HL-60 (cell line): Measurements from ENCODE around the gene MYOG.
A peak's percentile ranks its signal among the peaks of the same experiment; 100 is the strongest.

Experiments
- DNase-seq, 2 experiments: peaks; one replicate each; pipeline ENCODE4 v3.0.0-alpha.2; 2010 to 2020; ENCODE audit warnings: low read depth in 1 of 2, low spot score in 1 of 2
- H3K27ac ChIP-seq: fragments of 250-450 bp; sonication (Bioruptor Pico); replicated peaks from 2 replicates; pipeline ENCODE4 v1.5.1; 2020; ENCODE audit warnings: mild to moderate bottlenecking, moderate library complexity
- H3K27me3 ChIP-seq: fragments of 250-450 bp; sonication (Bioruptor Pico); 2 replicates; pipeline ENCODE4 v1.5.1; 2021; ENCODE audit warnings: mild to moderate bottlenecking, moderate library complexity; ENCODE audit not compliant: insufficient read depth, poor library complexity, severe bottlenecking
- H3K4me3 ChIP-seq: replicated peaks from 2 replicates; pipeline ENCODE4 v1.5.1; 2011; ENCODE audit warnings: mild to moderate bottlenecking, control low read depth, low read length; ENCODE audit not compliant: insufficient read depth
- GABPA ChIP-seq: IDR thresholded peaks from 2 replicates; pipeline ENCODE4 v1.6.1; 2012; ENCODE audit warnings: low read depth
- POLR2AphosphoS5 ChIP-seq: IDR thresholded peaks from 2 replicates; pipeline ENCODE4 v1.6.1; 2012; ENCODE audit warnings: low read depth
- SPI1 ChIP-seq: IDR thresholded peaks from 2 replicates; pipeline ENCODE4 v1.6.1; 2012; ENCODE audit warnings: low read depth, mild to moderate bottlenecking, borderline replicate concordance
- TF ChIP-seq, protein P1 (sequence below): IDR thresholded peaks from 2 replicates; pipeline ENCODE4 v1.6.1; 2012; ENCODE audit warnings: low read depth; ENCODE audit not compliant: insufficient replicate concordance
- TF ChIP-seq, protein P2 (sequence below): IDR thresholded peaks from one replicate; pipeline ENCODE4 v1.5.1; 2011; ENCODE audit warnings: low read length, control low read depth, inconsistent platforms; ENCODE audit not compliant: insufficient read depth

Gene MYOG

GRCh38 chr1:203057911-203058675 is 27.7 kb downstream of the MYOG start:
- TF ChIP-seq SPI1 (0 out of 2 replicates have a peak, but pooled peaks have one; percentile 16), POLR2AphosphoS5 (0 out of 2 replicates have a peak, but pooled peaks have one; percentile 24)
- TF ChIP-seq, protein P1, sequence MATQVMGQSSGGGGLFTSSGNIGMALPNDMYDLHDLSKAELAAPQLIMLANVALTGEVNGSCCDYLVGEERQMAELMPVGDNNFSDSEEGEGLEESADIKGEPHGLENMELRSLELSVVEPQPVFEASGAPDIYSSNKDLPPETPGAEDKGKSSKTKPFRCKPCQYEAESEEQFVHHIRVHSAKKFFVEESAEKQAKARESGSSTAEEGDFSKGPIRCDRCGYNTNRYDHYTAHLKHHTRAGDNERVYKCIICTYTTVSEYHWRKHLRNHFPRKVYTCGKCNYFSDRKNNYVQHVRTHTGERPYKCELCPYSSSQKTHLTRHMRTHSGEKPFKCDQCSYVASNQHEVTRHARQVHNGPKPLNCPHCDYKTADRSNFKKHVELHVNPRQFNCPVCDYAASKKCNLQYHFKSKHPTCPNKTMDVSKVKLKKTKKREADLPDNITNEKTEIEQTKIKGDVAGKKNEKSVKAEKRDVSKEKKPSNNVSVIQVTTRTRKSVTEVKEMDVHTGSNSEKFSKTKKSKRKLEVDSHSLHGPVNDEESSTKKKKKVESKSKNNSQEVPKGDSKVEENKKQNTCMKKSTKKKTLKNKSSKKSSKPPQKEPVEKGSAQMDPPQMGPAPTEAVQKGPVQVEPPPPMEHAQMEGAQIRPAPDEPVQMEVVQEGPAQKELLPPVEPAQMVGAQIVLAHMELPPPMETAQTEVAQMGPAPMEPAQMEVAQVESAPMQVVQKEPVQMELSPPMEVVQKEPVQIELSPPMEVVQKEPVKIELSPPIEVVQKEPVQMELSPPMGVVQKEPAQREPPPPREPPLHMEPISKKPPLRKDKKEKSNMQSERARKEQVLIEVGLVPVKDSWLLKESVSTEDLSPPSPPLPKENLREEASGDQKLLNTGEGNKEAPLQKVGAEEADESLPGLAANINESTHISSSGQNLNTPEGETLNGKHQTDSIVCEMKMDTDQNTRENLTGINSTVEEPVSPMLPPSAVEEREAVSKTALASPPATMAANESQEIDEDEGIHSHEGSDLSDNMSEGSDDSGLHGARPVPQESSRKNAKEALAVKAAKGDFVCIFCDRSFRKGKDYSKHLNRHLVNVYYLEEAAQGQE = no peak
- peak; percentile 62 to 77 for DNase-seq
- Histone ChIP-seq H3K4me3 (no peak overlapping the region), H3K27me3 (no peaks in the 10 kb centered on the region), H3K27ac (peak overlapping the region; percentile 81)

GRCh38 chr1:203056516-203056915 is 29.3 kb downstream of the MYOG start:
- Histone ChIP-seq H3K4me3 (no peak overlapping the region), H3K27ac (peak overlapping the region; percentile 81), H3K27me3 (no peaks in the 10 kb centered on the region)
- DNase-seq = no peak
- TF ChIP-seq SPI1 = no peak
- TF ChIP-seq GABPA = no peak
- TF ChIP-seq, protein P2, sequence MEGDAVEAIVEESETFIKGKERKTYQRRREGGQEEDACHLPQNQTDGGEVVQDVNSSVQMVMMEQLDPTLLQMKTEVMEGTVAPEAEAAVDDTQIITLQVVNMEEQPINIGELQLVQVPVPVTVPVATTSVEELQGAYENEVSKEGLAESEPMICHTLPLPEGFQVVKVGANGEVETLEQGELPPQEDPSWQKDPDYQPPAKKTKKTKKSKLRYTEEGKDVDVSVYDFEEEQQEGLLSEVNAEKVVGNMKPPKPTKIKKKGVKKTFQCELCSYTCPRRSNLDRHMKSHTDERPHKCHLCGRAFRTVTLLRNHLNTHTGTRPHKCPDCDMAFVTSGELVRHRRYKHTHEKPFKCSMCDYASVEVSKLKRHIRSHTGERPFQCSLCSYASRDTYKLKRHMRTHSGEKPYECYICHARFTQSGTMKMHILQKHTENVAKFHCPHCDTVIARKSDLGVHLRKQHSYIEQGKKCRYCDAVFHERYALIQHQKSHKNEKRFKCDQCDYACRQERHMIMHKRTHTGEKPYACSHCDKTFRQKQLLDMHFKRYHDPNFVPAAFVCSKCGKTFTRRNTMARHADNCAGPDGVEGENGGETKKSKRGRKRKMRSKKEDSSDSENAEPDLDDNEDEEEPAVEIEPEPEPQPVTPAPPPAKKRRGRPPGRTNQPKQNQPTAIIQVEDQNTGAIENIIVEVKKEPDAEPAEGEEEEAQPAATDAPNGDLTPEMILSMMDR = no peak
- TF ChIP-seq, protein P1 = no peak
- TF ChIP-seq POLR2AphosphoS5 = no peak

GRCh38 chr1:203056012-203056411 is 29.8 kb downstream of the MYOG start:
- TF ChIP-seq SPI1 = no peak
- TF ChIP-seq GABPA = no peak
- no peak for DNase-seq
- Histone ChIP-seq H3K27ac (no peak overlapping the region), H3K4me3 (no peak overlapping the region), H3K27me3 (no peaks in the 10 kb centered on the region)

DNA sequence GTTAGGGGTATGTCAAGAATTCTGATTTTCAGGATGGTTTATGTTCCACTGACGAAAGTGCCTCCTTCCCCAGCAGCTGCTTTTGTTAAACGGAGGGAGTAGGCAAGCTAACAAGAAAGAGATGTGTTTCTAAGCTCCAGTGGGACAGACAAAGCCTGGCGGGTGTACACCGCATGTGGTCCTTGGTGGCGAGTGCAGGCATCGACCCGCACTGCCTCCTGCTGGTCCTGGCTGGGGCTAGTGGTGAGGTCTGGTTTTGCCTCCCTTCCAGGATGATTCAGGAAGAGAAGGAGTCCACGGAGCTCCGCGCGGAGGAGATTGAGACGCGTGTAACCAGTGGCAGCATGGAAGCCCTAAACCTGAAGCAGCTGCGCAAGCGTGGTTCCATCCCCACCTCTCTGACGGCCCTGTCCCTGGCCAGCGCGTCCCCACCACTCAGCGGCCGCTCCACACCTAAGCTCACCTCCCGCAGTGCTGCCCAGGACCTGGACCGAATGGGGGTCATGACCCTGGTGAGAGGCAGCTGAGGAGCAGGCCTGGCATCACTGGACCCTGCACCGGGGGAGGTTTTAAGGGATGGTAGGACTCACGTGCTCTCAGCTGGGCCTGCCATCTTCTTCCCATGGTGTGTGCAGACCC is 30.5 kb downstream of the MYOG start:
- Histone ChIP-seq H3K27me3 (no peaks in the 10 kb centered on the region), H3K4me3 (no peak overlapping the region), H3K27ac (no peak overlapping the region)
- DNase-seq = no peak
- no peak for TF ChIP-seq POLR2AphosphoS5
- TF ChIP-seq, protein P1 = no peak
- no peak for TF ChIP-seq GABPA
- no peak for TF ChIP-seq SPI1
- TF ChIP-seq, protein P2 = no peak
